GM19452 (cell line): ENCODE data around the gene EML6.

Experiments
- ATAC-seq: cut with Tn5 transposase; IDR thresholded peaks from one replicate; pipeline ENCODE4 v1.9.1; 2021; ENCODE audit not compliant: unreplicated experiment

EML6 gene

GRCh38 chr2:54791831-54792230 is 68.4 kb downstream of the EML6 start:
- ATAC-seq: no peak

DNA sequence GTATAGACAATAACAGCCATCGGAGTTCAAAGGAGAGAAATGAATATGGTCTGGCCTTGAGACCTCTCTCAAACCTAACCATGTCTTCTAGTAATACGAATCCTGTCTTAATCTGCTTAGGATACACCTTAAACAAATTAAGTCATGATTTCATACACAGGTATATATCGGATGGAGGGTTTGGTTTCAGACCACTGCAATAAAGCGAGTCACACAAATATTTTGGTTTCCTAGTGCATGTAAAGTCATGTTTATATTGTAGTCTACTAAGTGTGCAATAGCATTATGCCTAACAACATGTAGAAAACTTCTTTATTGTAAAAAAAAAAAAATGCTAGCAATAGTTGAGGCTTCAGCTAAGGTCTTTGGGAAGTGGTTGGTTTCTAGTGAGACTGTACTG is 73.8 kb downstream of the EML6 start:
- ATAC-seq: no peak

- no peak for ATAC-seq
Measured at GRCh38 chr2:54801352-54801751, 77.9 kb downstream of the EML6 start.

DNA sequence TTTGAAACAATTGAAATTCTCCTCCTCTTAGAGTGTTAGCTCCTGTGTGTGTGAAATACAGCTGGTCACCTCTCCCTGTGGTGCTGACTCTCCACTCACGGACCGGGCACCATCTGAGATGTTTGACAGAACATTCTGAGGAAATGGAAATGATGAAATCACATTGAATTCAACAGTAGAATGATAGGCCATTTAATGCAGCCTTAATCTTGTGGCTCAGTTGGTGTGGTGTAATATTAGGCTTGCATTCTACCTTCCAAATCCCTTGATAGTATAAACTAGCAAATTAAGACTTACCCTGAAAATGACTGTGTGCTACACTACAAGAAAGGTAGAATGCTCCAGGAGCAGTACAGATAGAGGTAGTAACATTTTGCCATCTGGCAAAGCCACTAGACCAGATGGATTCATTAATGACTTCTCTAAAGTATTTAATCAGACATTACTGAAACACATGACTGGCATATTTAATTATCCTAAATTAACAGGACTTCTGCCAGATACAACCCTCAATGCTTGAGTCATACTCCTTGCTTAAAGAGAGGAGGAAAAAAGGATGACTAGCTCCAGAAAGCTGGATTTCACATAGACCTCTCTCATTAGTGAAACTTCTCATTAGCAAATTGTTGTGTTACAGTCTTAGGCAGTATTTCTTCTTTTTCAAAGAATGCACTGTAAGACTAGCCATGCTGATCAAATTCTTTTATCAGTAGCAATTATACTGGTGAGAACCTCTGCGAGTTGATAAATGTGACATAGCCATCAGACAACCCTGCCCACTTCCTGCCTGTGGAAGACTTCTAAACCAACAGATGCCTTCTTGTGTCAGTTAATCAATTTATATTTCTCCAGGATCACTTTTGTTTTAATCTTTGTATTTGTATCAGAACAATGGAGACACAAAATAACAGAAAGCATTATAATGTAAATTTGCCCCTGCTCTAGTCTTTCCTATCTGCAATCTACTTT is 80.6 kb downstream of the EML6 start:
- ATAC-seq: no peak

DNA sequence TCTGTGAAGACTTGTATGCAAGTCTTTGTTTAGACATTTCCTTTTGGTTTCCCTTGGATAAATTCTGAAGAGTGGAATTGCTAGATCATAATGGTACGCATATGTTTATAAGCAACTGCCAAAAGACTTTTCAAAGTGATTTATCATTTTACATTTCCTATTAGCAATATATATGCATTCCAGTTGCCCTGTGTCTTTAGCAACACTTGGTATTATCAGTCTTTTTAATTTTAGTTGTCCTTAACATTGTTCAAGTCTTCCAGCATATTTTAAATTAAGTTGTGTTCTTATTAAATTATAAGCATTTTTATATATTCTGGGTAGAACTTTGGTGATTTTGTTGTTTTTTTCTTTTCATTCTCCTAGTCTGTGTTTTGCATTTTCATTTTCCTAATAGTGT is 81.8 kb downstream of the EML6 start:
- ATAC-seq: no peak

- no peak for ATAC-seq
Measured at GRCh38 chr2:54806975-54807374, 83.5 kb downstream of the EML6 start.

DNA sequence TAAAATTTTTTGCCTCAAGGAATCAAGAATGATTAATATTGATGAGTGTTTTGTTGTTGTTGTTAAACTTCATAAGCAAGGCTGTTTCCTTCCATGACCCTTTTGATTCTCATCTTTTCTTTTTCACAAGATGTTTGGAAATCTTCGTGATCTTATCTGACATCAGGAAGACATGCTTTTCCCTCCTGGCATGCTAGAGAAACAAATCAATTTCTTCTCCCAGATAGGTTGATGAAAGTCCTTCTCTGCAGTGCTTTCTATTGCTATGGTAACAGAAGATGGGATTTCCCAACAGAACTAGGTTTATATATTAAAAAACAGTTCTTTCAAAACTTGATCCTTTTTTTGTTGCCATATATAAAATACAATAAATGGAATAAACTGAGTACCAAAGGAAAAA is 85.2 kb downstream of the EML6 start:
- ATAC-seq: no peak

- no peak for ATAC-seq
Measured at GRCh38 chr2:54809819-54810218, 86.4 kb downstream of the EML6 start.

- no peak for ATAC-seq
Measured at GRCh38 chr2:54810246-54810645, 86.8 kb downstream of the EML6 start.

DNA sequence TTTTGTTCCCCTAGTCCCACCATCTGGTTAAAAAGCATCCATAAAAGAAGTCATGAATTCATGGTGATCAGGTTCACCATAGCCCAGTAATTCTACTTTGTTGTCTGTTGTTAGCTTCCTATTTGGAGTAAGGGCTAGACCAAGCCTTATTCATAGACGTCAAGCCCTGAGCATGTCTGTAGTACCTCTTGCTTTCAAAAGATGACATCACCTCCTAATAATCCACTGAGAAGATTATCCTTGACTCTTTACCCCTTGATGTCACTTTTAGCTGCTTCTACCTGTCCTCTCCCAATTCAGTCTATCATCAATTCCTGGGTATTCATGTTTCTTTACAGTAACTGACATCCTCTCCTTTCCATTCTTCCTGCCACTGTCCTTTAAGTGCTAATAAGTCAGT is 90.1 kb downstream of the EML6 start:
- ATAC-seq: no peak

- no peak for ATAC-seq
Measured at GRCh38 chr2:54814389-54815147, 91.1 kb downstream of the EML6 start.

DNA sequence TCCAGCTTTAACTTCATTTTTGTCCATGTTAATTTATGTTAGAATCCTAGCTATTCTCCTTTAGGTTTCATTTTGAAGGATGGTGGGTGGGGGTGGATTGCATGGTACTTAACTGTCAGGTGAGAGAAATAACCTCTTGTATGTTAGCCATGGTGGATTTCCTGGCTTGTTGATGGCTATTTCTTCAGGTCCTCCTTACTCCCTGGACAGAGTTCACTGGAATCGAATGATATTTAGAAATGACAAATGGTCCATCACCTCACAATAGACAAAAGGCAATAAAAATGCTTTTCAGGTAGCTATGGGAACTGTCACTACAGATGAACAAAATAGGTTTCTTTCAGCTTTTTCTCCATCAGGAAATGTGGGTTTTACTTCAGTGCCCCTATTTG is 91.7 kb downstream of the EML6 start:
- no peak for ATAC-seq

DNA sequence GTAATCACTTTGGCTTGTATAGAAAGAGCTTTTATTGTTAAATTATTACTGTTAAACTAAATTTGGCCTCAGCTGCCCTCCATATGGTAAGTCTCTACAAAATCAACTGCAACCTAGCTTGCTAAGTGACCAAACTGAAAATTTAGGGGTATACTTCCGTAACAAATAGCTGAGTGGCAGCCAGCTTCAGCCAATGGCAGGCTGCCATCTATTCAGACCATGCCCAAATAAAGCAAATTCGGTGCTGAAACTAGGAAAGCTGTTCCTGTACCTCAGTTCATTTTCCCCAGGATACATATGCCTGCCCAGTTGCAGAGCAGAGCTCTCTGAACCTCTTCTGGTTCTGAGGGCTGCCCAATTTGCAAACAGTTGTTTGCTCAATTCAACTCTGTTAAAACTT is 94.8 kb downstream of the EML6 start:
- ATAC-seq: no peak

- no peak for ATAC-seq
Measured at GRCh38 chr2:54820558-54820957, 97.1 kb downstream of the EML6 start.

GRCh38 chr2:54824567-54824966 is 101.1 kb downstream of the EML6 start:
- no peak for ATAC-seq

- ATAC-seq: no peak
Measured at GRCh38 chr2:54830546-54830945, 107.1 kb downstream of the EML6 start.

DNA sequence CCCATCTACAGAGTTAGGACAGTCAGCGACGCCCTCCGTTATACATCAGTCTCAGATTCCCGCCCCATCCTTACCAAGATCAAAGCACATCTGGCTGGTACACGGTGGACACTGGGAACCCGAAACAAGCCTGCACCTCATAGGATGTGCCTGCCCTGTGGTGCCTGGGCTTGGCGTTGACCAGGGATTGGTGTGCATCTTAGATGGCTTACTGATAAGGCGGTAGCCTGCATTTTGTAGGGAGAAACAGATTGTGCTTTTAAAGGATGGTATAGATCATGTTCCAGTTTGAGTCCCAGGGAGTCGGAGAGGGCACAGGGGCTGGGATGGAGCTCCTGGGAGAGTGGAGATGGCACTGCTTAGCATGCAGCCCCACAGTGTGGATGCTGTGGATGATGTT is 108.0 kb downstream of the EML6 start:
- ATAC-seq: no peak

GRCh38 chr2:54834721-54835120 is 111.3 kb downstream of the EML6 start:
- no peak for ATAC-seq

DNA sequence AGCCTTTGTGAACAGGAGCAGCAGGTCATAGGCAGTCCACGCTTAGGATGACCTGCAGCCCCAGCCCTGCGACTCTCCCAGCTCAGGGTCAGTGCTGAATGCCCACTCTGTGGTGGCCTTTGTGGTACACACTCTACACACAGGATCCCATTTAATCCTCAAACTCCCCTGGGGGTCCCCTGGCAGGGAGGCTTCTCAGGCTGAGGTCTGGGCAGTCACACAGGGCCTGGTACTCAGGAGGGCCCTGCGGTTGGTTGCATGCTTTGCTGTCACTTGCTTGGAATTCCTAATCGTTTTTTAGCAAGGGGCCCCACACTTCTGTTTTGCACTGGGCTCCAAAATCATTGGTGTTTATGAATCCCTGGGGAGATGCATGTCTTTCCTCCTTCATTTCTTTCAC is 113.0 kb downstream of the EML6 start:
- no peak for ATAC-seq

- peak; percentile 79 for ATAC-seq
Measured at GRCh38 chr2:54838585-54839035, 115.1 kb downstream of the EML6 start.

DNA sequence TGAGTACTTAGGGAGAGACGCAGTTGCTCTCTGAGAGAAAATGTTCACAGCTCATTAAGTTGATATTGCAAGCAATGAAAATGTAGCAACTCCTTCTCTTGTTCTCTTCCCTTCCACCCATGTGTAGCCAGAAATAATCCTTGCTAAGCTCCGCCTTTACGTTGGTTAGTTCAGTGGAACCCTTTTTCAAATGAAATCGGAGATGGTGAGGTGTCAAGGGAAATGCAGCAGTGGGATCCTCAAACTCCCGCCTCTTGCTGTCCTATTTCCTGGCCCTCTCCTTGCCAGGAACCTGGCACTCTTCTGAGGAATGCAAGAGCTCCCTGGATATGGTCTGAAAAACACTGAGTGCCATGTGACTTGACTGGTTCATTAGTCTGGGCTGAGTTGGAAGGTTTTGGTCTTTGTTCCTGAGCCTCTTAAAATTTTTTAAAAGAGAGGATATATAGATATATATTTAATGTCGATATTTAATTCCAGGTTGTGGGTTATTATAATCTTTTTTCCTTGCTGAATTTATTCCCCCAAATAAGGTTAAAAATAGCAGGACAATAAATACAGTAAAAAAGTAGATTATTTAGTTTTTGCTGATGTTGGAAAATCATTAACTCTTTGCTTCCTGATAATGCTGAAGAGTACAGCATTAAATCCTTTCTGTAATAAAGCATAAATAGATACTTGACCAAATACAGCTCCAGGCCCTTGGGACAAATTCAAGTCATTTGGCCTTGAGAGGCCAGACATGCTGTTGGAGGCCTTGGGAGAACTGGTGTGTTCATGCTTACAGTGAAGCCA is 116.2 kb downstream of the EML6 start:
- no peak for ATAC-seq
